OCI-LY3 (cell line): ENCODE data around the gene FAAP20.

Experiments used
- CTCF ChIP-seq: fragments of 200-600, 300-600 bp; sonication (generic); IDR thresholded peaks from 2 replicates; pipeline ENCODE4 v1.5.1; 2014; ENCODE audit warnings: antibody characterized with exemption, low read length, low read depth
- EZH2phosphoT487 ChIP-seq: fragments of 200-600 bp; shearing (Covaris generic); IDR thresholded peaks from 2 replicates; pipeline ENCODE4 v1.6.1; 2018; ENCODE audit warnings: antibody characterized with exemption, mixed run types, low read depth

GRCh38 chr1:2144501-2145090, 50.0 kb downstream of the FAAP20 start:
- TF ChIP-seq CTCF (no peak), EZH2phosphoT487 (no peak)
